ENCODE data around the gene MARCKS.

Gene MARCKS

DNA sequence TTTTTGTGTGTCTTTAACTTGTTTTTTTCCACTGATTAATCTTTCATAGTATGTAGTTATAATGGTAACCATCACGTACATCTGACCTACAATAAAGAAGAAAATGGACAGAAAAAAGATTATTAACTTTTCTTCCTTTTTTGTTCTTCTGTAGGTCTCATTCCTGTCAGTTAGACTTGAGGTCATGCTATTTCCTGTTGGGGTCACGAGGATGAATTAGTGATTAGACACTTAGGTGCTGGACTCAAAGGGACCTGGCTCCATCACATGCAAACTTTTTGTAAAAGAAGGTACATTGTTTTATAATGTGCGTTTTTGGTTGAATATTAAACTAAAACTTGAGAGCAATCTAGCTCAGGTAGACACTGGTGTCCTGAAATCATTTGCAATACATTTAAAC lies 14.8 kb downstream of the MARCKS start:
- Histone ChIP-seq H3K4me3 (ENCODE audit: low read depth in 1 of 2, low read length in 2 of 2) (no peak overlapping the region), H3K27me3 (ENCODE audit: control insufficient read depth in 1 of 2, insufficient read depth in 2 of 2, low read length in 2 of 2) (no peaks in the 10 kb centered on the region), H3K9ac (ENCODE audit: low read length) (no peak overlapping the region), H3K27ac (ENCODE audit: low read depth, low read length) (no peak overlapping the region), H3K4me1 (ENCODE audit: insufficient read depth, low read length) (no peaks in the 10 kb centered on the region), H3K9me3 (ENCODE audit: low read length) (no peaks in the 10 kb centered on the region), H3K36me3 (ENCODE audit: insufficient read depth, low read length) (no peaks in the 10 kb centered on the region)

DNA sequence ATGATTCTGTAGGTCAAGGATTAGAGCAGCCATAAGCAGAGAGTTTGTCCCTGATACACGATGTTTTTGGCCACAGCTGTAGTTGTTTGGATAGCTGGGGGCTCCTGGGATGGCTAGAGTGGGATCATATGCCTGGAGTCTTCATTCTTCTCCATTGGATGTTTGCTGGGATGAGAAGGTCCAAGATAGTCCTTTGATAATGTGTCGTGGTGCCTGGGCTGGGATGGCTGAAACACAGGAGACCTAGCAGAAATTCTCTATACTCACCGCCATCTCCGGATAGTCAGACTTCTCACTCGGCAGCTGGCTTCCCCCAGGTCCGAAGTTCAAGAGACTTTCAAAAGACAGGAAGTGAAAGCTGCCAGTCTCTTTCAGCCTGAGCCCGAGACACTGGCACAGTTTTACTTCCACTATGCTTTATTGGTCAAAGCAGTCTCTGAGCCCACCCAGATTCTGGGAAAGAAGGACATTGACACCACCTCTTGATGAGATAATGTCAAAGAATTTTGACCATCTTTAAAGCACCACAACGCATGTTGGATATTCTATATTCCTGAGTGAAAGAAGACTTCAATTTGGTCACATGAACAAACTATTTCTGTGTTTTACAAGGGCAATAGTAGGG lies 16.0 kb downstream of the MARCKS start:
- Histone ChIP-seq H3K9me3 (ENCODE audit: low read length) (no peaks in the 10 kb centered on the region), H3K9ac (ENCODE audit: low read length) (no peak overlapping the region), H3K27ac (ENCODE audit: low read depth, low read length) (no peak overlapping the region), H3K27me3 (ENCODE audit: control insufficient read depth in 1 of 2, insufficient read depth in 2 of 2, low read length in 2 of 2) (no peaks in the 10 kb centered on the region), H3K36me3 (ENCODE audit: insufficient read depth, low read length) (no peaks in the 10 kb centered on the region), H3K4me1 (ENCODE audit: insufficient read depth, low read length) (no peaks in the 10 kb centered on the region), H3K4me3 (ENCODE audit: low read depth in 1 of 2, low read length in 2 of 2) (no peak overlapping the region)

DNA sequence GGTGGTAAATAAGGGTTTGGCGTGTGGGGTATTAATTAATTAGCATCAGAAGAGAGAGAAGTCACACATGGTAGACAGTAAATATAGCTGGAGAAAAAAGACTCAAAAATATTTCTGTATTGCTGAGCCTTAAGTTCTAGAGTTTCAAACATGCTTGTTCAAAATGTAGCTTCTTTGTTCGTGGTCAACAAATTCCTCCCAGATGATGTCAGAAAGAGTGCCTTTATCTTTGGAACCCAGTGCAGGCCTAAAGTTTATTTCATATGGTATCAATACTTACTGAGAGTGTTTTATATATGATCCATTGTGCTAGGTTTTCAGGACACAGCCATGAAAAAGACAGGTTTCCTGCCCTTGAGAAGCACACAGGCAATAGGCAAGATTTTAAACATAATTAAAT lies 18.3 kb downstream of the MARCKS start:
- Histone ChIP-seq H3K4me3 (ENCODE audit: low read depth in 1 of 2, low read length in 2 of 2) (no peak overlapping the region), H3K9me3 (ENCODE audit: low read length) (no peaks in the 10 kb centered on the region), H3K36me3 (ENCODE audit: insufficient read depth, low read length) (no peaks in the 10 kb centered on the region), H3K27me3 (ENCODE audit: control insufficient read depth in 1 of 2, insufficient read depth in 2 of 2, low read length in 2 of 2) (no peaks in the 10 kb centered on the region), H3K4me1 (ENCODE audit: insufficient read depth, low read length) (no peaks in the 10 kb centered on the region), H3K27ac (ENCODE audit: low read depth, low read length) (no peak overlapping the region), H3K9ac (ENCODE audit: low read length) (no peak overlapping the region)

DNA sequence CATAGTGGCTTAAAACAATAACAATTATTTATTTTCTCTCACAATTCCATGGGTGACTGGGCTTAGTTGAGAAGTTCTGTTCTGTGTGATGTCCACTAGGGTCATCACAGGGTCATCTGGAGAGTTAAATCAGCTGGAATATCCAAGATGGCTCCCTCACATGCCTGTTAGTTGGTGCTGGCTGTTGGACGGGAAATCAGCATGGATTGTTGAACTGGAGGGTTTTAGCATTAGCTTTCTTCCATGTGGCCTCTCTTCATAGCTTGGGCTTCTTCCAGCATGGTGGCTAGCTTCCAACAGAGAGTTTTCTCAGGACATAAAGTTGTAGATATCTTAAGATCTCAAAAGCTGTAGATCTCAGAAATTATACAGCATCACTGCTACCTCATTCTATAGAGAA lies 19.6 kb downstream of the MARCKS start:
- Histone ChIP-seq H3K27me3 (ENCODE audit: control insufficient read depth in 1 of 2, insufficient read depth in 2 of 2, low read length in 2 of 2) (no peaks in the 10 kb centered on the region), H3K9me3 (ENCODE audit: low read length) (no peaks in the 10 kb centered on the region), H3K36me3 (ENCODE audit: insufficient read depth, low read length) (no peaks in the 10 kb centered on the region), H3K9ac (ENCODE audit: low read length) (no peak overlapping the region), H3K4me1 (ENCODE audit: insufficient read depth, low read length) (peaks cover 2% of the 10 kb centered on the region), H3K4me3 (ENCODE audit: low read depth in 1 of 2, low read length in 2 of 2) (no peak overlapping the region), H3K27ac (ENCODE audit: low read depth, low read length) (no peak overlapping the region)

DNA sequence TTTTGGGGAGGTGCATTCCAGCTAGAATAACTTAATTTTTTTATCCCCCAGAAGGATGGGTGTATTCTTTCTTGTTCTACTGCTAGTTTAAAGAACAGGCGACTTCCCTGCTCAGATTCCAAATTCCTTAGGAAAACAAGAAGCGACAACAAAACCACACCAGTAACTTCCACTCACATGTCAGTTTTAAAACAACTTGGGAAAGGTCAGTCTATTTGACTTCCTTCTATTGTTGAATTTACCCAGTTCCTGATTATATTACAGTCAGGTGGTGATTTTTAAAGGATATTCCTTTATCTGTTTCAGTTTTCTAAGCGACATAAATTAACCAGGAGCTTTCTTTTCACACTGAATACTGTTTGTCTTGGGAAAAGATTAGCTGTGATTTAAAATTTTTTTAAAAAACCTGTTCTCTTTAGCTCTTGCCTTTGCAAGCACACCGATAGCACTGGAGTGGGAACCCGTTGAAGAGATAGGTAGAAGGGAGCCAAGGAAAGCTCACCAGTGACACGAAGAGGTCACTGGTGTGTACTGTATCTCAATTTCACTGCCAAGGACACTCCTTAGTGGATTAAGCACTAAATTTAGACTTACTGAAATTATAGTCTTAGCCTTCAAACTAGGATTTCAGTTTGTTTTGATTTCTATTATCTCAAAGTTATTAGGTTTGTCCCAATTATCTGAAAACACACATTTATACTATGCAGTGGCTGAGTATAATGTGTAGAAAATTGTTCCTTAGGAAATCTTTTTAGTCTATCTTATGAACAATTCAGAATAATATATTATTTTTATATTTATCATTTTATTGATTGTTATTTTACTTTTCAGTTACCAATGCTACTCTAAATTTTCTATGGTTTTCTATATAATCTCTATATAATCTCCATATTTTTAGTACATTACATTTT lies 22.3 kb downstream of the MARCKS start:
- no peak overlapping the region for H3K4me3 ChIP-seq (ENCODE audit: low read depth in 1 of 2, low read length in 2 of 2)
- H3K4me1 ChIP-seq (ENCODE audit: insufficient read depth, low read length) = peaks cover 13% of the 10 kb centered on the region
- H3K9ac ChIP-seq (ENCODE audit: low read length) = no peak overlapping the region
- no peak overlapping the region for H3K27ac ChIP-seq (ENCODE audit: low read depth, low read length)
- H3K9me3 ChIP-seq (ENCODE audit: low read length) = no peaks in the 10 kb centered on the region
- no peaks in the 10 kb centered on the region for H3K36me3 ChIP-seq (ENCODE audit: insufficient read depth, low read length)
- H3K27me3 ChIP-seq (ENCODE audit: control insufficient read depth in 1 of 2, insufficient read depth in 2 of 2, low read length in 2 of 2) = no peaks in the 10 kb centered on the region

DNA sequence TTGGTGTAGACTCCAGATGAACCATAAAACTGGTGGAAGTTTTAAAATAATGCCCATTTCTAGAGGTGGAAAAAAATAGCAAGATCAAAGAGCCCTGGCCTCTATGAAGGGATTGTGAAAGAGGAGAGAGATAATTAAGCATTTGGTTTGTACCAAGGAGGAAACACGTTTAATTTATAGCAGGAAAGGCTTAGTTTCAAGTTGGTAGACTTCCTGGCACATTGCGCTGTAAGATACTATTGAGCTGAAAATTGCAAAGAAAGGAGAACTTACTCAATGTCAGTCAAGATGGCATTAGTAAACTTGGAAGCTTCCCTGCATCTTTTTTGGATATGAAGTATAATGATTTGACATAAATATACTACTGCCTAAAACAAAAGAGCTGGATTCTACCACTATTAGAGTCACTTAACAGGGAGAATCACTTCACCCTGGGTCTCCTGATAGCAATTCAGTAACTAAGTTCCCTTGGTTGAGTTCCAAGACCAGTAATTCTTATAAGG lies 24.4 kb downstream of the MARCKS start:
- H3K27ac ChIP-seq (ENCODE audit: low read depth, low read length) = no peak overlapping the region

DNA sequence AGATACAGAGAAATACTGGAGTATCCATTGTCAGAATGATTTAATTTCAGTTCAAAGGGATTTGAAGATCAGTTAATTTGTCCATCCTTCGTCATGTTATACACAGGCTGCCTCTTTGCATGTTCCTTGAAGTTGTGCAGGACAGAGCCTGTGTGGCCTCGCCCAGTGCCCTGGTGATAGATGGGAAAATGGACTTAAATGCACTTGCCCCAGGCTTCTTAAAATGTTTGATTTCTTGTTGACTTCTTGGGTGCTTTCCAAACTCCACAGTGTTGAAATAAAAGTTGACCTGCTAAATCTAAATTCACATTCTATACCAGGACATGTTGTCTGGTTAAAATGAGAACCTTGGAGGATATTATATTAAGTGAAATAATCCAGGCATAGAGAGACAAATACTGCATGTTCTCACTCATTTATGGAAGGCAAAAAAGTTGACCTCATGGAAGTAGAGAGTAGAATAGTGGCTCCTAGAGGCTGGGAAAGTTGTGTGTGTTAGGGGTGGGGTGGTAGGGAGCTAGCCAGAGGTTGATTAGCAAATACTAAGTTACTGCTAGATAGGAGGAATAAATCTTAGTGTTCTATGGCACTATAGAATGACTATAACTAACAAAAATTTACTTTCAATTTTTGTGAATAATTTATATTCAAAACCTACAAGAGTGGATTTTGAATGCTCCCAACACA lies 25.3 kb downstream of the MARCKS start:
- Histone ChIP-seq H3K27me3 (ENCODE audit: control insufficient read depth in 1 of 2, insufficient read depth in 2 of 2, low read length in 2 of 2) (no peaks in the 10 kb centered on the region), H3K4me1 (ENCODE audit: insufficient read depth, low read length) (peaks cover 13% of the 10 kb centered on the region), H3K9ac (ENCODE audit: low read length) (no peak overlapping the region), H3K9me3 (ENCODE audit: low read length) (no peaks in the 10 kb centered on the region), H3K4me3 (ENCODE audit: low read depth in 1 of 2, low read length in 2 of 2) (no peak overlapping the region), H3K36me3 (ENCODE audit: insufficient read depth, low read length) (no peaks in the 10 kb centered on the region), H3K27ac (ENCODE audit: low read depth, low read length) (no peak overlapping the region)

More for the DNA sequence above, 24.4 kb downstream of the MARCKS start:
- H3K9ac ChIP-seq (ENCODE audit: low read length) = no peak overlapping the region
- H3K4me1 ChIP-seq (ENCODE audit: insufficient read depth, low read length) = peaks cover 13% of the 10 kb centered on the region
- H3K27me3 ChIP-seq (ENCODE audit: control insufficient read depth in 1 of 2, insufficient read depth in 2 of 2, low read length in 2 of 2) = no peaks in the 10 kb centered on the region
- no peaks in the 10 kb centered on the region for H3K9me3 ChIP-seq (ENCODE audit: low read length)
- no peak overlapping the region for H3K4me3 ChIP-seq (ENCODE audit: low read depth in 1 of 2, low read length in 2 of 2)
- no peaks in the 10 kb centered on the region for H3K36me3 ChIP-seq (ENCODE audit: insufficient read depth, low read length)

DNA sequence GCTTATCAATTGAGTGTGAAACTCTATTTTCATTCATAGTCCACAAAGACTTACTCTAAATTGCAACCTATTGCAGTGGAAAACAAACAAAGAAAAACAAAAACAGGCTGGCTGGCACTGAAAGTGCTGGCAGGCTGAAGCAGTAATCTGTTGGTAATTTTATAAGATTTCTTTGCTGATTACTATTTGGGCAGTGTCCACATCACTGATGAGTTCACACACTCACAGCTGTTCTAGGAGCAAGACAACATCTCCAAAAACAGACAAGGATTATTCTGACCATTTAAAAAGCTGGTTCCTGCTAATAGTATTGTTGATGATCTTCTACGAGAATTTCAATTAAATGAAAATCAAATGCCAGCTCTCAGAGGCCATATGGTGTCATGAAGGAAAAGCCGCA lies 26.9 kb downstream of the MARCKS start:
- no peak overlapping the region for H3K4me3 ChIP-seq (ENCODE audit: low read depth in 1 of 2, low read length in 2 of 2)
- no peak overlapping the region for H3K27ac ChIP-seq (ENCODE audit: low read depth, low read length)
- H3K4me1 ChIP-seq (ENCODE audit: insufficient read depth, low read length) = peaks cover 13% of the 10 kb centered on the region
- no peak overlapping the region for H3K9ac ChIP-seq (ENCODE audit: low read length)
- no peaks in the 10 kb centered on the region for H3K27me3 ChIP-seq (ENCODE audit: control insufficient read depth in 1 of 2, insufficient read depth in 2 of 2, low read length in 2 of 2)
- H3K36me3 ChIP-seq (ENCODE audit: insufficient read depth, low read length) = no peaks in the 10 kb centered on the region
- H3K9me3 ChIP-seq (ENCODE audit: low read length) = no peaks in the 10 kb centered on the region

- no peak overlapping the region for H3K27ac ChIP-seq (ENCODE audit: low read depth, low read length)
- H3K27me3 ChIP-seq (ENCODE audit: control insufficient read depth in 1 of 2, insufficient read depth in 2 of 2, low read length in 2 of 2) = no peaks in the 10 kb centered on the region
- peaks cover 13% of the 10 kb centered on the region for H3K4me1 ChIP-seq (ENCODE audit: insufficient read depth, low read length)
- no peaks in the 10 kb centered on the region for H3K9me3 ChIP-seq (ENCODE audit: low read length)
- H3K9ac ChIP-seq (ENCODE audit: low read length) = no peak overlapping the region
- no peaks in the 10 kb centered on the region for H3K36me3 ChIP-seq (ENCODE audit: insufficient read depth, low read length)
- no peak overlapping the region for H3K4me3 ChIP-seq (ENCODE audit: low read depth in 1 of 2, low read length in 2 of 2)
These were observed 29.4 kb downstream of the MARCKS start for GRCh38 chr6:113886512-113886911.

- no peak overlapping the region for H3K27ac ChIP-seq (ENCODE audit: low read depth, low read length)
- no peak overlapping the region for H3K4me3 ChIP-seq (ENCODE audit: low read depth in 1 of 2, low read length in 2 of 2)
- H3K4me1 ChIP-seq (ENCODE audit: insufficient read depth, low read length) = no peaks in the 10 kb centered on the region
- H3K36me3 ChIP-seq (ENCODE audit: insufficient read depth, low read length) = no peaks in the 10 kb centered on the region
- H3K9me3 ChIP-seq (ENCODE audit: low read length) = no peaks in the 10 kb centered on the region
- H3K27me3 ChIP-seq (ENCODE audit: control insufficient read depth in 1 of 2, insufficient read depth in 2 of 2, low read length in 2 of 2) = no peaks in the 10 kb centered on the region
- H3K9ac ChIP-seq (ENCODE audit: low read length) = no peak overlapping the region
These were observed 31.3 kb downstream of the MARCKS start for GRCh38 chr6:113888493-113888892.

DNA sequence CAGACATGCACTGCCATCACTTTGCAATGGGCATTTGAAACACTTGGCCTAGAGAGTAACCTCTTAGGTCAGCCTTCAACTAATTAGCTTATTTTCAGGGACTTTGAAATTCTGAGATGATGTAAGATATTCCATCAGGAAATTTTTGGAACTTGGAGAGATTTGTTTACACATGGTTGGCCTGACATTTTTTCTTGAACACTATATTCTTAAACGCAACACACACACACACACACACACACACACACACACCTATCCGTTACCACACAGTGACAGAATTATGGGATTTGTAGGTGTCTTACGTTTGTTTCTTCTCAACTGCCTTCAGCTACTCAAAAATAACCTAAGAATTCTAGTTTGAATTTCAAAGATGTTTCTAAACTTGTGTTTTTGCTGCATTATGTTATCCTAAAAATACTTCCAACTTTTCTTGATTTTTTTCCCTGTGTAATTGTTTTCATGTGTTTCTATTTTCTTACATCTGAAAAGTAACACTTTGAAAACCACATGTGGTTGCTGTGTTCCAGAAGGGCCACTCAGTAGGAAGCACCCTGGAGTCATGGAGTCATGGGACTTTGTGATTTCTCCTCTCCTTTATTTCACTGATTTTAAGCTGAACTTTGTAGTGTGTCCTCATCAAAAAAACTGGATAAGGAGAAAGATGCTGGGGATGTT lies 31.9 kb downstream of the MARCKS start:
- no peaks in the 10 kb centered on the region for H3K4me1 ChIP-seq (ENCODE audit: insufficient read depth, low read length)
- no peak overlapping the region for H3K27ac ChIP-seq (ENCODE audit: low read depth, low read length)
- no peak overlapping the region for H3K9ac ChIP-seq (ENCODE audit: low read length)
- no peaks in the 10 kb centered on the region for H3K27me3 ChIP-seq (ENCODE audit: control insufficient read depth in 1 of 2, insufficient read depth in 2 of 2, low read length in 2 of 2)
- H3K4me3 ChIP-seq (ENCODE audit: low read depth in 1 of 2, low read length in 2 of 2) = no peak overlapping the region
- no peaks in the 10 kb centered on the region for H3K9me3 ChIP-seq (ENCODE audit: low read length)
- no peaks in the 10 kb centered on the region for H3K36me3 ChIP-seq (ENCODE audit: insufficient read depth, low read length)
